T-helper 1 cell treated with Interleukin-12 subunit alpha and Interleukin-12 subunit beta and Interleukin-4 antibody, amounts not matched to agents 30 μg/mL and 1 μg/mL, for 36 hours (primary cell): ENCODE data around the gene ARSK.

ENCODE experiments used
- H3K27ac Mint-ChIP-seq: one replicate; pipeline ENCODE4 v1.8.0; 2021; ENCODE audit warnings: mild to moderate bottlenecking, mixed read lengths
- H3K27me3 Mint-ChIP-seq: one replicate; pipeline ENCODE4 v1.8.0; 2021; ENCODE audit warnings: low read depth, mixed read lengths
- H3K36me3 Mint-ChIP-seq: one replicate; pipeline ENCODE4 v1.8.0; 2021; ENCODE audit warnings: low read depth, mixed read lengths
- H3K4me1 Mint-ChIP-seq: one replicate; pipeline ENCODE4 v1.8.0; 2021; ENCODE audit warnings: low read depth, mixed read lengths
- H3K4me3 Mint-ChIP-seq: one replicate; pipeline ENCODE4 v1.8.0; 2021; ENCODE audit warnings: mild to moderate bottlenecking, moderate library complexity, mixed read lengths
- H3K9me3 Mint-ChIP-seq: one replicate; pipeline ENCODE4 v1.8.0; 2021; ENCODE audit warnings: mixed read lengths

The ARSK gene

DNA sequence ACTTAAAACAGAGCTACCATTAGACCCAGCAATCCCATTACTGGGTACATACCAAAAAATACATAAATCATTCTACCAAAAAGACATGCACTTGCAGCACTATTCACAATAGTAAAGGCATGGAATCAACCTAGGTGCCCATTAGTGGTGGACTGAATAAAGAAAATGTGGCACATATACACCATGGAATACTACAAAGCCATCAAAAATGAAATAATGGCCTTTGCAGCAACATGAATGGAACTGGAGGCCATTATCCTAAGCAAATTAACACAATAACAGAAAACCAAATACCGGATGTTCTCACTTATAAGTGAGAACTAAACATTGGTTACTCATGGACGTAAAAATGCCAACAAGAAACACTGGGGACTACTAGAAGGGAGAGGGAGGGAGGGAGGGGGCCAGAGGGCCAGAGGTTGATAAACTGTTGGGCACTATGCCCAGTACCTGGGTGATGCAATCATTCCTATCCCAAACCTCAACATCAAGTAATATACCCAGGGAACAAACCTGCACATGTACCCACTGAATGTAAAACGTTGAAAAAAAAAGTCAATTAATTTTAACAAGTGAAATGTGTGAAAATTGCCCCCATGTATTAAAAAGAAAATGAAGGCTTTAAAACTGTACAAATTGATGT lies 40.5 kb downstream of the ARSK start:
- Mint-ChIP-seq H3K9me3 (no peaks in the 10 kb centered on the region), H3K36me3 (peaks cover 3% of the 10 kb centered on the region), H3K4me3 (no peak overlapping the region), H3K27ac (no peak overlapping the region), H3K4me1 (peaks cover 15% of the 10 kb centered on the region), H3K27me3 (no peaks in the 10 kb centered on the region)

DNA sequence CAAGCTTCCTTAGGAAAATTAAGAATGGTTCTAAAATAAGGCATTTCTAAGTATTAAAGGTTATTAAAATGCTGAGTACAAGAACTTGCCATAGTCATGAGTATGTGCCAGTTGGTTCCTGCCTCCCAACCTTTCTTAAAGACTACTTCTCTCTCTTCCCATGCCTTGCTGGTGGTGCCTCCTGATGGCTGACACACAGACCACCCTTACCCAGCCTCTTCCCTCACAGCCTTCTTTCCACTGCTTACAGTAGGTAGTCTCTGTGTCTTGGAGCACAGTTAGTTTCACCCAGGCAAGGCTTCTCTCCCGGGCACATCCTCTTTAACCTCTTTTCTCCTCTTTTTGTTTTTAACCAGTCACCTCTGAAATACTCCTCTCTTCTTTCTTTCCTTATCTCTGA lies 44.4 kb downstream of the ARSK start:
- Mint-ChIP-seq H3K27me3 (no peaks in the 10 kb centered on the region), H3K36me3 (peaks cover 4% of the 10 kb centered on the region), H3K4me1 (no peaks in the 10 kb centered on the region), H3K27ac (no peak overlapping the region), H3K9me3 (no peaks in the 10 kb centered on the region), H3K4me3 (no peak overlapping the region)

DNA sequence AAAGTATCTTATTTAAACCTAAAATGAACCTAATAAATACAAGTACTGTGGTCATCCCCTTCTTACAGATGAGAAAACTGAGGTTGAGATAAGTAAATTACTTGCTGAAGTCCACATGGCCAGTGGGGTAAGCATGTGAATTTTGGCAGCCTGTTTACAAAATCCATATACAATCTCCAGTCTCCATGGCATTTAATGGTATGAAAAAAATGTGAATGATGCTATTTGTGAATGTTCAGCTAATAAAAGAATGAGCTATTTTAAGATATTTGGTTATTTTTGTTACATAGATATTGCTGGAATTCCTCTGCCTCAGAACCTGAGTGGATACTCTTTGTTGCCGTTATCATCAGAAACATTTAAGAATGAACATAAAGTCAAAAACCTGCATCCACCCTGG lies 45.7 kb downstream of the ARSK start:
- H3K9me3 Mint-ChIP-seq = no peaks in the 10 kb centered on the region
- H3K27ac Mint-ChIP-seq = no peak overlapping the region
- H3K36me3 Mint-ChIP-seq = peaks cover 4% of the 10 kb centered on the region
- no peaks in the 10 kb centered on the region for H3K4me1 Mint-ChIP-seq
- no peaks in the 10 kb centered on the region for H3K27me3 Mint-ChIP-seq
- no peak overlapping the region for H3K4me3 Mint-ChIP-seq

DNA sequence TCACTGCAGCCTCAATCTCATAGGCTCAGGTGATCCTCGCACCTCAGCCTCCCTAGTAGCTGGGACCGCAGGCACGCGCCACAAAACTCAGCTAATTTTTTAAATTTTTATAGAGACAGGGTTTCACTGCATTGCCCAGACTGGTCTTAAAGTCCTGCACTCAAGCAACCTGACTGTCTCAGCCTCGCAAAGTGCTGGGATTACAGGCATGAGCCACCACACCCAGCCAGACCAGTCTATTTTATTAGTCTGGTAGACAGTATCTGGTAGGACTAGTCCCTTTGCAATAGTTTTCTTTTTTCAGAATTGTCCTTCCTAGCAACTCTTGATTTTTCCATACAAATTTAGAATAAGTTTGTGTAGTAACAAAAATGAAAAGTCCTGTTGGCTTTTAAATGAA lies 50.9 kb downstream of the ARSK start:
- no peak overlapping the region for H3K27ac Mint-ChIP-seq
- no peak overlapping the region for H3K4me3 Mint-ChIP-seq
- H3K36me3 Mint-ChIP-seq = peaks cover 5% of the 10 kb centered on the region
- no peaks in the 10 kb centered on the region for H3K4me1 Mint-ChIP-seq
- H3K27me3 Mint-ChIP-seq = no peaks in the 10 kb centered on the region
- no peaks in the 10 kb centered on the region for H3K9me3 Mint-ChIP-seq

DNA sequence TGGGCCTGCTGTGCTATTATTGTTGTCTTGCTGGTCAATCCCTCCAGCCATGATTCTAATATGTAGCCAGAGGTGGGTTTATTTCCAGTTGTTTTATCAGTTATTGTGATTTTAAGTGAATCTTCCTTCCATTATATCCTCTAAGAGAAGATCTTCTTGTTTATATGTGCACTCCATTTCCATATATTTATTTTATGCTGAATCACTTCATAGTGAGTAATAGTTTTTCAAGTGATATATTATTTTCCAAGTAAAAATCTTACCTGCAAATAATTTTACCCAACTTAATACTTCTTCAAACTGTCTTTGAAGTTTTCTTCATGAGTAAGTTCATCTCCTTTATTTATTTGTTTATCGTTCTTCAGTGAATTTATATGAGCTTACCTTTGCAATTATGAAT lies 51.5 kb downstream of the ARSK start:
- H3K4me3 Mint-ChIP-seq = no peak overlapping the region
- no peaks in the 10 kb centered on the region for H3K4me1 Mint-ChIP-seq
- peaks cover 5% of the 10 kb centered on the region for H3K36me3 Mint-ChIP-seq
- H3K9me3 Mint-ChIP-seq = no peaks in the 10 kb centered on the region
- no peak overlapping the region for H3K27ac Mint-ChIP-seq
- no peaks in the 10 kb centered on the region for H3K27me3 Mint-ChIP-seq

DNA sequence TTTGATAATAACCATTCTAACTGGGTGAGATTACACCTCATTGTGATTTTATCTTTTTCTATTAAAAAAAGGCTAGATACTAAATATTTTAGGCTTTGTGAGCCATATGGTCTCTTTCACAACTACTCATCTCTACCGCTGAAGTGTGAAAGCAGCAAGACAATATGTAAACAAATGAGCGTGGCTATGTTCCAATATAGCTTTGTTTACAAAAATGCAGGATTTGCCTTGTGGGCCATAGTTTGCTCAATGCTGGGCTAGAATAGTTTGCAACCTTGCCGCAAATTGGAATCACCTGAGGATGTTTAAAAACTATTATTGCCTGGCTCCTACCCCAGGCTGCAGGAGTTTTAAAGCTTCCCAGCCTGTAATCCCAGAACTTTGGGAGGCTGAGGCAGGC lies 54.8 kb downstream of the ARSK start:
- peaks cover 4% of the 10 kb centered on the region for H3K4me1 Mint-ChIP-seq
- peaks cover 18% of the 10 kb centered on the region for H3K9me3 Mint-ChIP-seq
- H3K36me3 Mint-ChIP-seq = peaks cover 9% of the 10 kb centered on the region

DNA sequence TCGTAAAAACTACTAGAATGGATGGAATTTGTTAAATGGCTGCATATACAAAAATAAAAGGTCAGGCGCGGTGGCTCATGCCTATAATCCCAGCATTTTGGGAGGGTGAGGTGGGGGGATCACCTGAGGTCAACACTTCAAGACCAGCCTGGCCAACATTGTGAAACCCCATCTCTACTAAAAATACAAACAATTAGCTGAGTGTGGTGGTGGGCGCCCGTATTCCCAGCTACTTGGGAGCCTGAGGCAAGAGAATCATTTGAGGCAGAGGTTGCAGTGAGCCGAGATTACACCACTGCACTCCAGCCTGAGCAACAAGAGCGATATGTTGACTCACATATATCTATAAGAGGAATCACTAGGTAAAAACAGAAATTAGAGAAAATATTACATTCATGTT lies 55.6 kb downstream of the ARSK start:
- no peak overlapping the region for H3K27ac Mint-ChIP-seq
- H3K27me3 Mint-ChIP-seq = no peaks in the 10 kb centered on the region
- peaks cover 7% of the 10 kb centered on the region for H3K4me1 Mint-ChIP-seq
- peaks cover 11% of the 10 kb centered on the region for H3K36me3 Mint-ChIP-seq
- H3K9me3 Mint-ChIP-seq = peaks cover 18% of the 10 kb centered on the region
- H3K4me3 Mint-ChIP-seq = no peak overlapping the region

More for the DNA sequence above, 54.8 kb downstream of the ARSK start:
- no peaks in the 10 kb centered on the region for H3K27me3 Mint-ChIP-seq
- H3K4me3 Mint-ChIP-seq = no peak overlapping the region
- no peak overlapping the region for H3K27ac Mint-ChIP-seq

DNA sequence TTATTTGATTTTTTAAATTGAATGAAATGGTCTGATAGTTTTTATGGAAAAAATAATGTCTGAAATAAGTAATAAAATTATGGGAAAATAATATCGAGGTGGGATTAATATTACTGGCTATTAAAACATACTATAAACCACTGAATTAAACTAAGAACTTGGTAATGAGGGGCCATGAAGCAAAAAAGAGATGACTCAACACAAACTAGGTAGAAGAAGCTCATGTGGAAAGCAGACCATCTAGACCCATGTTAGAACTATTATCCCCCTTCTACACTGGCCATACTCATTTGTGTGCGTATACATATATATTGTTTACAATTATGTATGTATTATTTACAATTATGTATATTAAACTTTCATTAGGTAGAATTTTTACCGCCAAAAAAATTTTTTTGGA lies 56.5 kb downstream of the ARSK start:
- no peak overlapping the region for H3K27ac Mint-ChIP-seq
- peaks cover 18% of the 10 kb centered on the region for H3K9me3 Mint-ChIP-seq
- peaks cover 9% of the 10 kb centered on the region for H3K4me1 Mint-ChIP-seq
- peaks cover 11% of the 10 kb centered on the region for H3K36me3 Mint-ChIP-seq
- H3K27me3 Mint-ChIP-seq = no peaks in the 10 kb centered on the region
- H3K4me3 Mint-ChIP-seq = no peak overlapping the region

DNA sequence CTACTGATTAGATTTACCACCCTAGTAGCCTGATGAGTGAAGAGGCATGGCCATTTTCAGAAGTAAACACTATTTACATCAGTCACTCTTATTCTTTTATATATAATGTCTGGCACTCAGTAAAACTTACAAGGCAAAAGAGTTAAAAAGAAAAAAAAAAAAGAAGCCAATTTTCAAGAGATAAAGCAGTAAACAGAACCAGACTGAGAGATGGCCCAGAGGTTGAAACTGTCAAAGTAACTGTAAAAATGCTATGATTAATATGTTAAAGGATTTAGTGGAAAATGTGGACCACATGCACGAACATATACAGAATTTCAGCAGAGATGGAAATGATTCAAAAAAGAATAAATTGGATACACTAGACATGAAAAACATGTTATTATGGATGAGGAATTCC lies 58.6 kb downstream of the ARSK start:
- no peak overlapping the region for H3K27ac Mint-ChIP-seq
- peaks cover 8% of the 10 kb centered on the region for H3K27me3 Mint-ChIP-seq
- peaks cover 8% of the 10 kb centered on the region for H3K36me3 Mint-ChIP-seq
- peaks cover 9% of the 10 kb centered on the region for H3K4me1 Mint-ChIP-seq
- peaks cover 18% of the 10 kb centered on the region for H3K9me3 Mint-ChIP-seq
- H3K4me3 Mint-ChIP-seq = no peak overlapping the region

DNA sequence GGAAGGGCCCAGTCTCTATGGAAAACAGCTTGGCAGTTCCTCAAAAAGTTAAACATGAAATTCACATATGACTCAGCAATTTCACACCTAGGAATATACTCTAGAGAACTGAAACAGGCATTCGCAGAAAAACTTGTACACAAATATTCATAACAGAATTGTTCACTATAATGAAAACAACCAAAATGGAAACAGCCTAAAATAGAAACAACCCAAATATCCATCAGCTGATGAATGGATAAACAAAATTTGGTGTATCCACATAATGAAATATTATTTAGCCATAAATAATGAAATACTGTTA lies 60.2 kb downstream of the ARSK start:
- H3K4me3 Mint-ChIP-seq = no peak overlapping the region
- H3K4me1 Mint-ChIP-seq = peaks cover 23% of the 10 kb centered on the region
- peaks cover 8% of the 10 kb centered on the region for H3K36me3 Mint-ChIP-seq
- peaks cover 18% of the 10 kb centered on the region for H3K9me3 Mint-ChIP-seq
- H3K27ac Mint-ChIP-seq = no peak overlapping the region
- peaks cover 23% of the 10 kb centered on the region for H3K27me3 Mint-ChIP-seq

DNA sequence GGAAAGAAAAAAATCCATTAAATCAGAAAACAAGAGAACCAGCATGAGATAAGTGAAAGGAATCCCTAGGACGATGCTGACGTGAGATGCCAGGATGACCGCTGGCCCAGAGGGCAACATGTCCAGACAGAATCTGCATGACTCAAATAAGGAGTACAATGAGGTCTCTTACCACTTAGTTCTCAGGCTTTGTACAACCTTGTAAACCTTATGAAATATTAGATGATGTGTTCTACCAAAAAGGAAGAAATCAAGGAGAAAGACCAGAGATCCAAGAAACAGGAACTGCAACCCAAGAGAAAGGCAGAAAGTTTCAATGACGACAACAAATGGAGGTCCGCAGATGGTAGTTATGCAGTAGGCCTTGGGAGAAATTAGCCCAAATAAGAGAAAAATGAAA lies 62.2 kb downstream of the ARSK start:
- Mint-ChIP-seq H3K4me3 (no peak overlapping the region), H3K9me3 (peaks cover 18% of the 10 kb centered on the region), H3K27me3 (peaks cover 26% of the 10 kb centered on the region), H3K4me1 (peaks cover 30% of the 10 kb centered on the region), H3K36me3 (peaks cover 8% of the 10 kb centered on the region), H3K27ac (no peak overlapping the region)

DNA sequence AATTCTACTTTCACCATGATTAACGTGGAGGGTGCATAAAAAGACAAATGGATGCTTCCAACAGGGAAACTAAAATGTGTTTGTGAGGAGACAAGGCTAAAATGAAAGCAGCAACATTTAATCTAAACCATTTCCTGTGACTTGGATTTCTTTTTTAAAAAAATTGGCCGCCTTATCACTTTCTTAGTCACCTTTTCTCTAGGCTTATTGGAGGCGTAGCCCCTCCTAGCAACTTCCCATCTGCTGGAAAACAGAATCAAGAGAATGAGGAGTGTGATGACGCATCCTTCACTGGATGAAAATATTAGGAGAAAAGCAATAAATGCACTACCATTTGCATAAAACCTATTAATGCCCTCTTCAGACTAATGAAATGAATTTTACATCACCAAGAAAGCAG lies 64.2 kb downstream of the ARSK start:
- H3K36me3 Mint-ChIP-seq = peaks cover 2% of the 10 kb centered on the region
- H3K9me3 Mint-ChIP-seq = no peaks in the 10 kb centered on the region
- peaks cover 38% of the 10 kb centered on the region for H3K4me1 Mint-ChIP-seq
- no peak overlapping the region for H3K27ac Mint-ChIP-seq
- no peak overlapping the region for H3K4me3 Mint-ChIP-seq
- H3K27me3 Mint-ChIP-seq = peaks cover 26% of the 10 kb centered on the region

DNA sequence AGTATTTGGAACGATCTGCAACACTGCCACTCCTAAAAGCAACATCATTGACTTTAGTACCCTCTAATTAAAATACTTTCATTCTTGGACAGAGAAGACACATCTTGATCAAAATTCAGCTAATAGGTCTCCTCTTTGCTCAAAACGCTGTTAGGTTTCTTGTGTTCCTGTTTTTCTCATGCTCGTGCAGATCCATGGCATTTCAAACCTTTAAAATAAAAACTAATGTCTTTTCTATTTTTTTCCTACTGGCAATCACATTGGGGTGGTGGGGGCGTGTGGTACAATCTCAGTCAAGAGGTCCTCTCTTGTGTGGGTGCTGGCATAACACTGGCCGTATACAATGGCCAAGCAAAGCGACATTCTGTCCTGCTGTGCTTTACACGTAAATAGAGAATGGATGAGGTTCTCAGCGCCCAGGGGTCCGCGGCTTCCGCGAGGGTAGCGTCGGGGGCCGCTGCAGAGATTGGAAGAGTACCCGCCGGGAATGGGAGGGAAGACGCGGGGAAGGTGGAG lies 64.7 kb downstream of the ARSK start:
- H3K27ac Mint-ChIP-seq = peak overlapping the region; percentile 67
- peak overlapping the region; percentile 85 for H3K4me3 Mint-ChIP-seq
- peaks cover 26% of the 10 kb centered on the region for H3K27me3 Mint-ChIP-seq
- peaks cover 3% of the 10 kb centered on the region for H3K9me3 Mint-ChIP-seq
- H3K4me1 Mint-ChIP-seq = peaks cover 38% of the 10 kb centered on the region
- H3K36me3 Mint-ChIP-seq = peaks cover 2% of the 10 kb centered on the region

DNA sequence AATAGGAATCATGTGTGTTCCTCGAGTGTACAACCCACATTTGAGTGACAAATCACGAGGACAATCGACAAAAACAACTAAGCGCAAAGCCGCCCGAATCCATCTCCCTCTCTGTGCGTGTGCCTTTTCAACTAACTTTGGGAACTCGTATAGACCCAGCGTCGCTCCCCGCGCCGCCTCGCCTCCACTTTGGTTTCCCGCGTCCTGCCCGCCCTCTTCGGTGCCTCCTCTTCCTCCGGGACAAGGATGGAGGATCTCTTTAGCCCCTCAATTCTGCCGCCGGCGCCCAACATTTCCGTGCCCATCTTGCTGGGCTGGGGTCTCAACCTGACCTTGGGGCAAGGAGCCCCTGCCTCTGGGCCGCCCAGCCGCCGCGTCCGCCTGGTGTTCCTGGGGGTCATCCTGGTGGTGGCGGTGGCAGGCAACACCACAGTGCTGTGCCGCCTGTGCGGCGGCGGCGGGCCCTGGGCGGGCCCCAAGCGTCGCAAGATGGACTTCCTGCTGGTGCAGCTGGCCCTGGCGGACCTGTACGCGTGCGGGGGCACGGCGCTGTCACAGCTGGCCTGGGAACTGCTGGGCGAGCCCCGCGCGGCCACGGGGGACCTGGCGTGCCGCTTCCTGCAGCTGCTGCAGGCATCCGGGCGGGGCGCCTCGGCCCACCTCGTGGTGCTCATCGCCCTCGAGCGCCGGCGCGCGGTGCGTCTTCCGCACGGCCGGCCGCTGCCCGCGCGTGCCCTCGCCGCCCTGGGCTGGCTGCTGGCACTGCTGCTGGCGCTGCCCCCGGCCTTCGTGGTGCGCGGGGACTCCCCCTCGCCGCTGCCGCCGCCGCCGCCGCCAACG lies 65.3 kb downstream of the ARSK start, which contains the start of gene GPR150:
TSS of gene GPR150 (plus strand) at position 58 of the 840 bp plus-strand sequence. CDS start at position 247, 189 bp downstream.
- H3K36me3 Mint-ChIP-seq = no peaks in the 10 kb centered on the region
- peak within 1 kb of the TSS; percentile 85 for H3K4me3 Mint-ChIP-seq
- H3K27ac Mint-ChIP-seq = peak within 1 kb of the TSS; percentile 67
- peaks cover 34% of the 10 kb centered on the region for H3K4me1 Mint-ChIP-seq
- H3K27me3 Mint-ChIP-seq = peaks cover 27% of the 10 kb centered on the region
- peaks cover 4% of the 10 kb centered on the region for H3K9me3 Mint-ChIP-seq
